ENCODE measurements around the gene HLA-E.
"Not testable (repeated sequence)": the region's sequence is repeated elsewhere in the genome, so short reads cannot be mapped to it uniquely, and the experiment has no call there.

DNA sequence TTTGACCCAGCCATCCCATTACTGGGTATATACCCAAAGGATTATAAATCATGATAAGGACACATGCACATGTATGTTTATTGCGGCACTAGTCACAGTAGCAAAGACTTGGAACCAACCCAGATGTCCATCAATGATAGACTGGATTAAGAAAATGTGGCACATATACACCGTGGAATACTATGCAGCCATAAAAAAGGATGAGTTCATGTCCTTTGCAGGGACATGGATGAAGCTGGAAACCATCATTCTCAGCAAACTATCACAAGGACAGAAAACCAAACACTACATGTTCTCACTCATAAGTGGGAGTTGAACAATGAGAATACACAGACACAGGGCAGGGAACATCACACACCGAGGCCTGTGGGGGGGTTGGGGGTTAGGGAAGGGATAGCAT is 37.1 kb downstream of the HLA-E start:
- TF ChIP-seq, protein P1, sequence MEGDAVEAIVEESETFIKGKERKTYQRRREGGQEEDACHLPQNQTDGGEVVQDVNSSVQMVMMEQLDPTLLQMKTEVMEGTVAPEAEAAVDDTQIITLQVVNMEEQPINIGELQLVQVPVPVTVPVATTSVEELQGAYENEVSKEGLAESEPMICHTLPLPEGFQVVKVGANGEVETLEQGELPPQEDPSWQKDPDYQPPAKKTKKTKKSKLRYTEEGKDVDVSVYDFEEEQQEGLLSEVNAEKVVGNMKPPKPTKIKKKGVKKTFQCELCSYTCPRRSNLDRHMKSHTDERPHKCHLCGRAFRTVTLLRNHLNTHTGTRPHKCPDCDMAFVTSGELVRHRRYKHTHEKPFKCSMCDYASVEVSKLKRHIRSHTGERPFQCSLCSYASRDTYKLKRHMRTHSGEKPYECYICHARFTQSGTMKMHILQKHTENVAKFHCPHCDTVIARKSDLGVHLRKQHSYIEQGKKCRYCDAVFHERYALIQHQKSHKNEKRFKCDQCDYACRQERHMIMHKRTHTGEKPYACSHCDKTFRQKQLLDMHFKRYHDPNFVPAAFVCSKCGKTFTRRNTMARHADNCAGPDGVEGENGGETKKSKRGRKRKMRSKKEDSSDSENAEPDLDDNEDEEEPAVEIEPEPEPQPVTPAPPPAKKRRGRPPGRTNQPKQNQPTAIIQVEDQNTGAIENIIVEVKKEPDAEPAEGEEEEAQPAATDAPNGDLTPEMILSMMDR (IDR thresholded peaks at IDR 0.05; ENCODE audit: low read depth, low read length) = not testable (repeated sequence)
- TF ChIP-seq EZH2phosphoT487 (IDR thresholded peaks at IDR 0.05; ENCODE audit: low read depth) = not testable (repeated sequence)
